ENCODE data around the gene LARP4B. TPM values are rescaled to one million over a fixed set of nuclear protein-coding genes. Genes with fewer than 3 reads are reported as not detected.
"Not testable (repeated sequence)": the region's sequence is repeated elsewhere in the genome, so short reads cannot be mapped to it uniquely, and the experiment has no call there.

The LARP4B gene
- total RNA-seq, 1 donor = 13.6 TPM

DNA sequence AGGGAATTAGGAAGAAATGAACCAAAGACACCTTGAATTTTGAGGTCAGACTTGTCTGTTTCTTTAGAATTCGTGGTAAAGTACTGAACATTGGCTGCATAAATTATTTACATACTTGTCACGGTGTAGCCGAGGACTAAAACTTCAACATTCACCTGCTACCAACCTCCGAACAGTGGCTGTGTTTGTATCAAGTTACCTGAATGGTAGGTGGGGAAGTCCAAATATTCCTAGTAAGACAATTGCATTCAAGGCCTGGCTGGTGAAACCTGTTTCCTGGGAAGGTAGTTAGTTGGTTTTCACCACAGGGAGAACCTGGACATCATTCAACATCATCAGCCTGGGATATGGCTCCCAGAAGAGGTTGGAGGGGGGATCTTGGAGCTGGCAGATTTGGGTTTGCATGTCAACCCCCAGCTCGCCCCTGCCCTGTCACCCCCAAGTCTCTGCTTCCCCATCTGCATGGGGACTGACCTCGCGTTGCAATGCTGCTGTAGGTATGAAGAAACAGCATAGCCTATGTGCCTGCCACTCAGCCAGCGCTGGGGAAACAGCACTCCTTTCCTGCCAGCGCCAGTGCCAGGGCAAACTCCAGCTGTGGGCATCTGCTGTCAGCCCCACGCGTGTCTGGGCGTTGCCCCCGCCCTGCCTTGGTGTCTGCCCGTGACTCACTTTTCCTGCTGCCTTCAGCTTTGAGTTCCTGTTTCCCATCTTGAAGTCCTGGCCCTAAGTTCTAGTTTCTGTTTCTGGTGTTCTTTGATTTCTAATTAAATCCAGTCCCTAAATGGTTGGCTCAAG, 12.7 kb upstream of the LARP4B start:
- Histone ChIP-seq H3K4me1 (ENCODE audit: insufficient read depth, low read length) (peaks cover 21% of the 10 kb centered on the region), H3K4me3 (ENCODE audit: low read length) (no peak overlapping the region), H3K9me3 (ENCODE audit: low read depth, low read length) (no peaks in the 10 kb centered on the region), H3K27me3 (ENCODE audit: insufficient read depth, low read length) (no peaks in the 10 kb centered on the region)

- H3K4me1 ChIP-seq (ENCODE audit: insufficient read depth, low read length) = peaks cover 25% of the 10 kb centered on the region
Observed at GRCh38 chr10:943334-944033, 12.0 kb upstream of the LARP4B start.

GRCh38 chr10:938941-939678, 7.6 kb upstream of the LARP4B start:
- no peaks in the 10 kb centered on the region for H3K27me3 ChIP-seq (ENCODE audit: insufficient read depth, low read length)
- H3K4me1 ChIP-seq (ENCODE audit: insufficient read depth, low read length) = peaks cover 12% of the 10 kb centered on the region
- no peak overlapping the region for H3K4me3 ChIP-seq (ENCODE audit: low read length)
- H3K9me3 ChIP-seq (ENCODE audit: low read depth, low read length) = no peaks in the 10 kb centered on the region

More at GRCh38 chr10:943334-944033, 12.0 kb upstream of the LARP4B start:
- H3K4me3 ChIP-seq (ENCODE audit: low read length) = no peak overlapping the region
- H3K27me3 ChIP-seq (ENCODE audit: insufficient read depth, low read length) = no peaks in the 10 kb centered on the region
- no peaks in the 10 kb centered on the region for H3K9me3 ChIP-seq (ENCODE audit: low read depth, low read length)

DNA sequence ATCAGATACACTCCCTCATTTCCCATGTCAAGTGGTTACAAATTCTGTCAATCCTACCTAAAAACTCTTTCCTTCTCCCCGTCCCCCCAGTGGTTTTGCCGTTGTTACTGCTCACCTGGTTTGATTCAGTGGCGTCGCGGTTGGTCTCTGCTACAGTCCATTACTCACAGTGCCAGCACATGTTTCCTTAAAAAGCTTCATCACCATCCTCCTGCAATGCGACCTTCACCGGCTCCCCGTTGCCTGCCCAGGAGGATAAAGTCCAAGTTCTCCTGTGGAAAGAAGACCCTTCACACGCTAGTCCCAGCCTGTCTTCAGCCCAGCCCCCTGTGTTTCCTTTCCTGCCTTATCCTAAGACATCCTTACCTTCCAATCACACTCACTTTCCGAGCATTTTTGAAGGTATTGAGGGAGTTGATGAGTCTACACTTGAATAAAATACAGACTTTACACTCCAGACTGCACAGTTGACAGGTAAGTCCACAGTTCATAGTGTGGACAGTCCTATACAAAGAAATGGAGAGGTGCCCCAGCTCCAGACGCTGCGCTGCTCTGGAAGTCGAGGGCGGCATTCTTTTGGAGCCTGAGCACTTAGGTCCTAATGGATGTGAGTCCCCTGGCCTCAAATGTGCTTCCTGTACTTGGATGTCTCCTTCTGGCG, 3.4 kb upstream of the LARP4B start:
- Histone ChIP-seq H3K9me3 (ENCODE audit: low read depth, low read length) (no peaks in the 10 kb centered on the region), H3K4me3 (ENCODE audit: low read length) (no peak overlapping the region), H3K4me1 (ENCODE audit: insufficient read depth, low read length) (peaks cover 9% of the 10 kb centered on the region), H3K27me3 (ENCODE audit: insufficient read depth, low read length) (no peaks in the 10 kb centered on the region)

DNA sequence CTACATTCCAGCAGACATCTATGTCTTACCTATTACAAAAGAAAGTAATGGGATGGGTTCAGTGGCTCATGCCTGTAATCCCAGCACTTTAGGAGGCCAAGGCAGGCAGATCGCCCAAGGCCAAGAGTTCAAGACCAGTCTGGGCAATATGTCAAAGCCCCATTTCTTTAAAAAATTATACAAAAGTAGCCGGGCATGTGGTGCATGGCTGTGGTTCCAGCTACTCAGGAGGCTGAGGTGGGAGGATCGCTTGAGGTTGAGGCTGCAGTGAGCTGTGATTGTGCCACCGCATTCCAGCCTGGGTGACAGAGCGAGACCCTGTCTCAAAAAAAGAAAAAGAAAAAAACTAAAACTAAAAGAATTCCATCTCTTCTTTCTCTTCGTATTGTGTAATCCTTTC, 2.7 kb upstream of the LARP4B start:
- not testable (repeated sequence) for H3K4me3 ChIP-seq (ENCODE audit: low read length); H3K27me3 ChIP-seq (ENCODE audit: insufficient read depth, low read length); H3K9me3 ChIP-seq (ENCODE audit: low read depth, low read length)
- H3K4me1 ChIP-seq (ENCODE audit: insufficient read depth, low read length) = peaks cover 15% of the 10 kb centered on the region

- Histone ChIP-seq H3K9me3 (ENCODE audit: low read depth, low read length) (no peaks in the 10 kb centered on the region), H3K27me3 (ENCODE audit: insufficient read depth, low read length) (no peaks in the 10 kb centered on the region), H3K4me3 (ENCODE audit: low read length) (no peak overlapping the region), H3K4me1 (ENCODE audit: insufficient read depth, low read length) (peaks cover 25% of the 10 kb centered on the region)
Observed at GRCh38 chr10:932589-932988, 1.1 kb upstream of the LARP4B start.

GRCh38 chr10:930625-931325, 730 bp downstream of the LARP4B start:
- no peaks in the 10 kb centered on the region for H3K9me3 ChIP-seq (ENCODE audit: low read depth, low read length)
- H3K4me1 ChIP-seq (ENCODE audit: insufficient read depth, low read length) = peaks cover 37% of the 10 kb centered on the region
- H3K27me3 ChIP-seq (ENCODE audit: insufficient read depth, low read length) = no peaks in the 10 kb centered on the region
- H3K4me3 ChIP-seq (ENCODE audit: low read length) = peak overlapping the region; percentile 57

DNA sequence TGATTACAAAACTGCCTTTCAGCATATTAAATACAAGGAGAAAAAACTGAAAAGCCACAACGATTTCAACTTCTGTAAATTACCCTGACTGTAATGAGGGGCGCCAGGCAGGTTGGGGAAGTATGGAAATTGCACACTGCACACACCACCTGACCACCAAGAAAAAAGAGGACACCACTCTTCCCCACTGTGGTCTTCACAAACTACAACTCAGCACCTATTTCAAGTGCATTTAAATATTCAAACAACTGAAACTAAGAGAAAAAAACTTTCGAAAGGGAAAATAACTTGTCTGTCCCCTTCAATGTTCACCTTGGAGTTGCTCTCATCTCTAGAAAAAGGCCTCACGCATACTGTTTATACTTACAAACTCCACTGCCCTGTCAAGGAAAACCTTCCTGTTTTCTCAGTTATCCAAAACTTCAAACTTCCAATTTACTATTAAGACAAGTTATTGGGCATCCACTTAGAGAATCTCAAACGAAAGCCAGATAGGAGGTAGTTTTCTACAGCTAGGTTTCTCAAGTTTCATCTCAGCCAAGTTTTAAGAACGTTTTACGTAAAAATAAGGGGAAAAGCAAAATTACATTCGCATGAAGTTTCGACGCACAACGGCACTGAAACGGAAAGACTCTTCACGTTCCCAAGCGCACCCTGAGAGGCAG, 1.4 kb downstream of the LARP4B start:
- peaks cover 37% of the 10 kb centered on the region for H3K4me1 ChIP-seq (ENCODE audit: insufficient read depth, low read length)
- no peaks in the 10 kb centered on the region for H3K27me3 ChIP-seq (ENCODE audit: insufficient read depth, low read length)
- H3K4me3 ChIP-seq (ENCODE audit: low read length) = peak overlapping the region; percentile 57
- no peaks in the 10 kb centered on the region for H3K9me3 ChIP-seq (ENCODE audit: low read depth, low read length)

- peaks cover 49% of the 10 kb centered on the region for H3K4me1 ChIP-seq (ENCODE audit: insufficient read depth, low read length)
- H3K4me3 ChIP-seq (ENCODE audit: low read length) = no peak overlapping the region
- H3K27me3 ChIP-seq (ENCODE audit: insufficient read depth, low read length) = no peaks in the 10 kb centered on the region
- H3K9me3 ChIP-seq (ENCODE audit: low read depth, low read length) = no peaks in the 10 kb centered on the region
Observed at GRCh38 chr10:927131-927530, 4.4 kb downstream of the LARP4B start.

DNA sequence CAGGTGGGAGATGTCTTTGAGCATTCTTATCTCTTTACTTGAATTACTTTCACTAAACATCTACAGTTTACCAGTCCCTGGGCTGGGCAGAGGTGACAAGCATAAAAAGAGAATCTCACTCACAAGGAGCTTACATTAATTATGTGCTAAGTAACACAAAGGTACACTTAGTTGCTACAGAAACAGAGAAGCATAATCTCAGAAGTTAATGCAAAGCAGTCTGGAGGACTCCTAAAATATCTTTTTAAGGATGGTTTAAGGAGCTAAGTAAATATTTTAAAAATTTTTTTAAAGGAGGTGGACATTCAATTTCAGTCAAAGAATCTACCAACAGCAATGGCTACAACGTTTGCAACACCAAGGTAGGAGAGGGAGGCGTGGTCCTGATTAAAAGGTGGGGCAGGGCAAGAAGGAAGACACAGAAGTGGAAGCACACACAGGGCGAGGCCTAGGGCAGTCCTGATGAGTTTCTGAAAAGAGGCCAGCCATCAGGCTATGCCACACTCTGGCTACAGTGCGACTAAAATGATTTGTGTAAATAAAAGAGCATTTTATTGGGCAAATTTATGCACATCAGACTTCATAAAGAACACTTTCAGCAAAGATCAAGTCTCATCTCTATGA, 5.3 kb downstream of the LARP4B start:
- Histone ChIP-seq H3K27me3 (ENCODE audit: insufficient read depth, low read length) (no peaks in the 10 kb centered on the region), H3K9me3 (ENCODE audit: low read depth, low read length) (no peaks in the 10 kb centered on the region), H3K4me3 (ENCODE audit: low read length) (no peak overlapping the region), H3K4me1 (ENCODE audit: insufficient read depth, low read length) (peaks cover 56% of the 10 kb centered on the region)

DNA sequence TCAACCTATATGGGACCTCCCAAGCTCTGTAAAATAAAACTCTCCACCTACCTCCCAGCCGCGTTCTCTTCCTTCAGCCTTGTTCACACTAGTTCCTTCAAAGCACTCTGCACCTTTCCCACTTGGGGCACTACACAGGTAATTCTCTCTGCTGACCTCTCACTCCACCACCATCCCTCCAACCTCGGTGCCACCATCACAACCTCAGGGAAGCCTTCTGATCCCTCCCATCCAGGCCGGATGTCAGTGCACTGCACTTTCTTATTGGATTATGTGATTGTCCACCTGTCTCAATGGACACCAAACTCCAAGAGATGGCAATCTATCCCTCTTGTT, 7.0 kb downstream of the LARP4B start:
- H3K9me3 ChIP-seq (ENCODE audit: low read depth, low read length) = no peaks in the 10 kb centered on the region
- peaks cover 47% of the 10 kb centered on the region for H3K4me1 ChIP-seq (ENCODE audit: insufficient read depth, low read length)
- no peaks in the 10 kb centered on the region for H3K27me3 ChIP-seq (ENCODE audit: insufficient read depth, low read length)
- H3K4me3 ChIP-seq (ENCODE audit: low read length) = no peak overlapping the region

DNA sequence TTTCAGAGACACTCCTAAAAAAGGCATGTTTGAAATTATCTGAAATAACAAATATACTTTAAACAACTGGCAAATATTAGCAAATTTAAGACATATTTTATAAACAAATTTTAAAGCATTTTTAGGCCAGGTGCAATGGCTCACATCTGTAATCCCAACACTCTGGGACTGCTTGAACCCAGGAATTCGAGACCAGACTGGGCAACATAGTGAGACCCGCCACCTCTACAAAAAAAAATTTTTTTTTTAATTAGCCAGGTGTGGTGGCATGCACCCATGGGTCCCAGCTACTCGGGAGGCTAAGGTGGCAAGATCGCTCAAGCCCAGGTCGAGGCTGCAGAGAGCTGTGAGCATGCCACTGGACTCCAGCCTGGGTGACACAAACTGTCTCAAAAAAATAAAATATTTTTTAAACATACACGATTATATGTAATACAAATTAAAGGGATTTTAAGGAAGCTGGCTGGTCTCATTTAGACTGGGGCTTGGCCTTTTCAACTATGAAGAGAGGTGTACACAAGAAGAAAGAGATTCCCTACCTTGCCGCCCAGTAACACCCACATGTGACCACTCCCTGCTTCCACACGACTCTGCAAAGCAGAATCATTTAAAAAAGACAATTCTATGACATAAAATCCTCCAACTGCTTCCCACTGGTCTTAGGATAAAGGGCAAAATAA, 7.5 kb downstream of the LARP4B start:
- no peak overlapping the region for H3K4me3 ChIP-seq (ENCODE audit: low read length)
- H3K4me1 ChIP-seq (ENCODE audit: insufficient read depth, low read length) = peaks cover 42% of the 10 kb centered on the region
- no peaks in the 10 kb centered on the region for H3K27me3 ChIP-seq (ENCODE audit: insufficient read depth, low read length)
- no peaks in the 10 kb centered on the region for H3K9me3 ChIP-seq (ENCODE audit: low read depth, low read length)

Data from mononuclear cell (primary cell).